LNCaP clone FGC (cell line): ENCODE data around the gene KATNBL1.
A peak's percentile ranks its signal among the peaks of the same experiment; 100 is the strongest.
"Not testable (repeated sequence)": the region's sequence is repeated elsewhere in the genome, so short reads cannot be mapped to it uniquely, and the experiment has no call there.

Source experiments
- DNase-seq: peaks from one replicate; pipeline ENCODE4 v3.0.0-alpha.2; 2011; ENCODE audit warnings: low read depth
- H3K4me3 ChIP-seq: 2 replicates; pipeline ENCODE4 v1.5.1; 2011; ENCODE audit warnings: mild to moderate bottlenecking, low read depth, low read length, control low read depth
- CTCF ChIP-seq: IDR thresholded peaks from 2 replicates; pipeline ENCODE4 v1.5.1; 2012; ENCODE audit warnings: mild to moderate bottlenecking; ENCODE audit not compliant: control insufficient read depth, insufficient read depth; ENCODE audit errors: extremely low read depth

KATNBL1 gene

GRCh38 chr15:34203305-34203704 lies 6.6 kb downstream of the KATNBL1 start:
- no peak for TF ChIP-seq CTCF
- no peak for DNase-seq

GRCh38 chr15:34193272-34193671 lies 16.6 kb downstream of the KATNBL1 start:
- not testable (repeated sequence) for DNase-seq, H3K4me3 ChIP-seq

More at GRCh38 chr15:34203305-34203704, 6.6 kb downstream of the KATNBL1 start:
- no peak overlapping the region for H3K4me3 ChIP-seq

- H3K4me3 ChIP-seq, result no peak overlapping the region
- no peak for DNase-seq
- no peak for TF ChIP-seq CTCF
Measured at GRCh38 chr15:34188711-34189110, 21.2 kb downstream of the KATNBL1 start.

GRCh38 chr15:34185666-34186065 lies 24.2 kb downstream of the KATNBL1 start:
- H3K4me3 ChIP-seq, result no peak overlapping the region
- DNase-seq, result no peak

GRCh38 chr15:34182942-34183341 lies 27.0 kb downstream of the KATNBL1 start:
- no peak overlapping the region for H3K4me3 ChIP-seq
- TF ChIP-seq CTCF, result no peak
- DNase-seq, result peak; percentile 60

More at GRCh38 chr15:34185666-34186065, 24.2 kb downstream of the KATNBL1 start:
- TF ChIP-seq CTCF, result no peak

GRCh38 chr15:34179234-34179633 lies 30.7 kb downstream of the KATNBL1 start:
- TF ChIP-seq CTCF, result no peak
- no peak for DNase-seq
- no peak overlapping the region for H3K4me3 ChIP-seq

- not testable (repeated sequence) for H3K4me3 ChIP-seq, DNase-seq
Measured at GRCh38 chr15:34165987-34166573, 43.8 kb downstream of the KATNBL1 start.

- no peak for TF ChIP-seq CTCF
- DNase-seq, result no peak
- H3K4me3 ChIP-seq, result no peak overlapping the region
Measured at GRCh38 chr15:34161329-34161963, 48.5 kb downstream of the KATNBL1 start.
